HCT116 (cell line): ENCODE data around the gene RAB30. TPM values are rescaled to one million over a fixed set of nuclear protein-coding genes. Genes with fewer than 3 reads are reported as not detected.

Experiments
- ATAC-seq: fragments of 200-7000 bp; cut with Tn5 transposase; 2 replicates; pipeline ENCODE4 v1.9.1; 2020; ENCODE audit warnings: mild to moderate bottlenecking, moderate library complexity
- BruUV-seq: library from RNA; stranded (reverse); fragments of 400-500 nt; replicated peaks from 2 replicates; lab custom pipeline; 2021; lab: Mats Ljungman, UMichigan
- CTCF ChIA-PET: fragments of 300-600 bp; sonication (Branson Sonifier 250); formaldehyde crosslinking; loops from one replicate; lab custom pipeline; 2021; ENCODE audit warnings: antibody characterized with exemption; lab: Charles Lee
- POLR2A ChIA-PET: fragments of 300-600, 350-600 bp; sonication (Branson Sonifier 250); formaldehyde crosslinking; loops from one replicate; lab custom pipeline; 2021; ENCODE audit warnings: antibody characterized with exemption; lab: Charles Lee
- RAD21 ChIA-PET, 2 experiments: fragments of 300-600 bp; sonication (Branson Sonifier 250); formaldehyde crosslinking; loops; one replicate each; lab custom pipeline; 2023; ENCODE audit warnings: low total read pairs in 2 of 2; ENCODE audit not compliant: uncharacterized antibody in 2 of 2, unreplicated experiment in 2 of 2, low non-redundant PET in 1 of 2; lab: Charles Lee
- DNase-seq: peaks from one replicate; pipeline ENCODE4 v3.0.0-alpha.2; 2010; ENCODE audit warnings: low read depth, low spot score
- H2AFZ ChIP-seq: fragments of 200-600 bp; shearing (Covaris generic), sonication (generic); 2 replicates; pipeline ENCODE4 v1.6.1; 2017; ENCODE audit warnings: low read depth, mixed run types, mixed read lengths, antibody characterized with exemption, low read length; ENCODE audit not compliant: poor library complexity, severe bottlenecking
- H3K27ac ChIP-seq: 2 replicates; pipeline ENCODE4 v1.5.1; 2012; ENCODE audit warnings: low read depth, low read length
- H3K27me3 ChIP-seq: fragments of 200-600 bp; sonication (generic); 2 replicates; pipeline ENCODE4 v1.6.1; 2016; ENCODE audit warnings: mixed run types, low read length, mixed read lengths; ENCODE audit not compliant: insufficient read depth
- H3K36me3 ChIP-seq, 2 experiments: fragments of 200-500 bp in 1 of 2; fragments of 200-600 bp in 1 of 2; sonication (Bioruptor generic) in 1 of 2; sonication (generic) in 1 of 2; 2 replicates each; pipeline versions ENCODE4 v1.5.1 to v1.6.1; 2014 to 2016; ENCODE audit warnings: low read length in 2 of 2, inconsistent platforms in 1 of 2, mixed read lengths in 1 of 2, mixed run types in 1 of 2; ENCODE audit not compliant: insufficient read depth in 2 of 2, control insufficient read depth in 1 of 2
- H3K4me1 ChIP-seq, 2 experiments: fragments of 200-600 bp in 1 of 2; sonication (generic) in 1 of 2; 2 replicates each; pipeline versions ENCODE4 v1.5.1 to v1.6.1; 2012 to 2017; ENCODE audit warnings: low read length in 2 of 2, inconsistent platforms in 1 of 2, mild to moderate bottlenecking in 1 of 2, mixed read lengths in 1 of 2, mixed run types in 1 of 2, moderate library complexity in 1 of 2; ENCODE audit not compliant: insufficient read depth in 2 of 2, control insufficient read depth in 1 of 2
- H3K4me2 ChIP-seq: fragments of 200-600 bp; sonication (generic); 2 replicates; pipeline ENCODE4 v1.6.1; 2017; ENCODE audit warnings: mixed run types, low read length, mixed read lengths
- H3K4me3 ChIP-seq, 2 experiments: fragments of 200-600 bp in 1 of 2; sonication (generic) in 1 of 2; replicated peaks in 1 of 2; 2 replicates each; pipeline ENCODE4 v1.5.1; 2011 to 2016; ENCODE audit warnings: low read length in 2 of 2, control low read depth in 1 of 2, low read depth in 1 of 2, mild to moderate bottlenecking in 1 of 2, mixed read lengths in 1 of 2, mixed run types in 1 of 2
- H3K79me2 ChIP-seq: fragments of 200-600 bp; sonication (generic); 2 replicates; pipeline ENCODE4 v1.6.1; 2017; ENCODE audit warnings: mild to moderate bottlenecking, mixed run types, low read length, moderate library complexity, mixed read lengths; ENCODE audit not compliant: insufficient read depth
- H3K9ac ChIP-seq: fragments of 200-600 bp; sonication (generic); 2 replicates; pipeline ENCODE4 v1.6.1; 2016; ENCODE audit warnings: low read length, mixed read lengths
- H3K9me2 ChIP-seq: fragments of 200-600 bp; sonication (generic), shearing (Covaris generic); 2 replicates; pipeline ENCODE4 v1.6.1; 2017; ENCODE audit warnings: mixed run types, mild to moderate bottlenecking, moderate library complexity; ENCODE audit not compliant: insufficient read depth
- H3K9me3 ChIP-seq, 2 experiments: fragments of 200-500 bp in 1 of 2; fragments of 200-600 bp in 1 of 2; sonication (Bioruptor generic) in 1 of 2; sonication (generic) in 1 of 2; 2 replicates each; pipeline ENCODE4 v1.6.1; 2014 to 2017; ENCODE audit warnings: low read length in 2 of 2, mixed read lengths in 2 of 2, inconsistent platforms in 1 of 2, low read depth in 1 of 2, mild to moderate bottlenecking in 1 of 2, mixed run types in 1 of 2, moderate library complexity in 1 of 2; ENCODE audit not compliant: control insufficient read depth in 1 of 2, insufficient read depth in 1 of 2
- H4K20me1 ChIP-seq: fragments of 200-600 bp; sonication (generic), shearing (Covaris generic); 2 replicates; pipeline ENCODE4 v1.6.1; 2017; ENCODE audit warnings: mixed run types, mild to moderate bottlenecking, moderate library complexity; ENCODE audit not compliant: insufficient read depth
- CBX3 ChIP-seq: IDR thresholded peaks from 2 replicates; pipeline ENCODE4 v1.6.1; 2012; ENCODE audit warnings: low read depth
- CEBPB ChIP-seq: IDR thresholded peaks from 2 replicates; pipeline ENCODE4 v1.6.1; 2012; ENCODE audit warnings: low read depth
- EGR1 ChIP-seq: IDR thresholded peaks from 2 replicates; pipeline ENCODE4 v1.6.1; 2012; ENCODE audit warnings: low read depth
- ELF1 ChIP-seq: IDR thresholded peaks from 2 replicates; pipeline ENCODE4 v1.6.1; 2012; ENCODE audit warnings: low read depth, borderline replicate concordance
- EZH2 ChIP-seq: fragments of 200-600 bp; sonication (generic); IDR thresholded peaks from 2 replicates; pipeline ENCODE4 v1.6.1; 2017; ENCODE audit warnings: antibody characterized with exemption, mixed run types
- JUND ChIP-seq: IDR thresholded peaks from 2 replicates; pipeline ENCODE4 v1.6.1; 2012
- POLR2AphosphoS5 ChIP-seq: IDR thresholded peaks from 2 replicates; pipeline ENCODE4 v1.6.1; 2011; ENCODE audit warnings: mild to moderate bottlenecking, low read depth, low read length, moderate library complexity
- RAD21 ChIP-seq: IDR thresholded peaks from 2 replicates; pipeline ENCODE4 v1.6.1; 2012; ENCODE audit warnings: low read depth, mild to moderate bottlenecking
- SIN3A ChIP-seq: IDR thresholded peaks from 2 replicates; pipeline ENCODE4 v1.6.1; 2012; ENCODE audit warnings: low read depth
- SP1 ChIP-seq: IDR thresholded peaks from 2 replicates; pipeline ENCODE4 v1.6.1; 2012; ENCODE audit warnings: low read depth
- SRF ChIP-seq: IDR thresholded peaks from 2 replicates; pipeline ENCODE4 v1.6.1; 2012; ENCODE audit warnings: low read depth
- TCF7L2 ChIP-seq: IDR thresholded peaks from 2 replicates; pipeline ENCODE4 v1.7.0; 2011; ENCODE audit warnings: borderline replicate concordance, inconsistent platforms; ENCODE audit not compliant: insufficient read depth, insufficient read length; ENCODE audit errors: extremely low read depth
- YY1 ChIP-seq: IDR thresholded peaks from 2 replicates; pipeline ENCODE4 v1.6.1; 2011; ENCODE audit warnings: low read length, low read depth, moderate library complexity, mild to moderate bottlenecking; ENCODE audit not compliant: insufficient replicate concordance; ENCODE audit errors: extremely low read depth
- intact Hi-C: fragments of 100-400 bp; cut with micrococcal nuclease; formaldehyde crosslinking; loops from 2 replicates; pipeline ENCODE4 v1.10.0; 2022
- total RNA-seq: library from RNA; stranded (reverse); gene quantifications from one replicate; pipeline ENCODE4 v1.2.1, GENCODE V29; 2021; ENCODE audit not compliant: unreplicated experiment
- TF ChIP-seq, protein P1 (sequence below): IDR thresholded peaks from 2 replicates; pipeline ENCODE4 v1.6.1; 2012
- TF ChIP-seq, protein P2 (sequence below), 3 experiments: fragments of 200-600 bp in 1 of 3; sonication (generic) in 1 of 3; IDR thresholded peaks in 2 of 3; conservative IDR thresholded peaks in 1 of 3; 2 replicates each; pipeline ENCODE4 v1.5.1; 2012 to 2017; ENCODE audit warnings: low read depth in 2 of 3, low read length in 2 of 3, antibody characterized with exemption in 1 of 3, borderline replicate concordance in 1 of 3, control low read depth in 1 of 3, mild to moderate bottlenecking in 1 of 3, mixed read lengths in 1 of 3, mixed run types in 1 of 3, moderate library complexity in 1 of 3; ENCODE audit not compliant: insufficient read depth in 1 of 3
- TF ChIP-seq, protein P3 (sequence below): IDR thresholded peaks from 2 replicates; pipeline ENCODE4 v1.6.1; 2012; ENCODE audit warnings: low read depth

The RAB30 gene
- total RNA-seq, 1 experiment from 2014 or later: 5.7 TPM

DNA sequence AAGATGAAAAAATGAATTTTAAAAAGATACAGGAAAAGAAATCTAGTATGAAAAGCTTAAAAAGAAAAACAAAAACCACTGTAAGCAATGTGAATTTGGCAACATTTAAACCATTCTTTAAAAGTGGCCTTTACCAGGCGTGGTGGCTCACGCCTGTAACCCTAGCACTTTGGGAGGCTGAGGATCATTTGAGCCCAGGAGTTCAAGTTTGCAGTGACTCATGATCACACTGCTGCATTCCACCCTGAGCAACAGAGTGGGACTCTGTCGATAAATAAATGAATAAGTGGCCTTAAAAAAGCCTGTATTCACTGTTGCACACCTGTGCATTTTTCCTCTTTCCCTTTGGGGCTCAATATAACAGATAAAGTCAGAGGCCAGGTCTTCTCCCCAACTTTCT, 69.2 kb downstream of the RAB30 start:
- H3K79me2 ChIP-seq: no peaks in the 10 kb centered on the region
- H3K27me3 ChIP-seq: no peaks in the 10 kb centered on the region
- H3K27ac ChIP-seq: no peak overlapping the region
- TF ChIP-seq EGR1 (no peak), ELF1 (no peak), TCF7L2 (no peak), SIN3A (no peak), SRF (no peak), YY1 (no peak), EZH2 (no peak)
- TF ChIP-seq, protein P1, sequence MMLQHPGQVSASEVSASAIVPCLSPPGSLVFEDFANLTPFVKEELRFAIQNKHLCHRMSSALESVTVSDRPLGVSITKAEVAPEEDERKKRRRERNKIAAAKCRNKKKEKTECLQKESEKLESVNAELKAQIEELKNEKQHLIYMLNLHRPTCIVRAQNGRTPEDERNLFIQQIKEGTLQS: no peak
- BruUV-seq: no TSS peak
- ChIA-PET POLR2A (no interaction called here), RAD21 (no interaction called here), CTCF (no interaction called here)
- no peaks in the 10 kb centered on the region for H3K9me2 ChIP-seq
- DNase-seq (no peak), ATAC-seq (no peak)
- H3K9me3 ChIP-seq: no peaks in the 10 kb centered on the region
- 0 out of 4 replicates have a peak, but pooled peaks cover 0 to 5% of the 10 kb centered on the region in 2 experiments for H3K4me1 ChIP-seq
- H3K9ac ChIP-seq: no peak overlapping the region
- no peak overlapping the region for H3K4me3 ChIP-seq
- no peak overlapping the region for H2AFZ ChIP-seq
- no peak overlapping the region for H3K4me2 ChIP-seq
- no peaks in the 10 kb centered on the region for H3K36me3 ChIP-seq
- no peaks in the 10 kb centered on the region for H4K20me1 ChIP-seq
- intact Hi-C loops: no loop called here

DNA sequence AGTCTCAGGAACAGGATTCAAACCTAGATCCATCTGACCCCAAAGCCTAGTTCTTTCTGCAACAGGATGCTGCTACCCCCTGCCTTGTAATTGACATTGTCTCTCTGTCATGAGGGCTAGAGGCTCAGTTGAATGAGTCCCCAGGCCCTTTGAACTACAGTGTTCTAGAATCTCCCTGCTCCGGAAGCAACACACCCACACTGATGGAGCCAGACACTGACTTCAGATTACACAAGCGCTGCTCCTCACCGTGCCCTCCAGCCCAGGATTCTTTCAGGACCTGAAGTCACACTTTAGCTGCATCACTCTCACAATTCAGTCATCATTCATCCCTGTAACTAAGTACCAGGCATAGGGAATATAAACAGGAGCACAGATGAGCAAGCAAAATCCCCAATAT, 69.6 kb downstream of the RAB30 start:
- 0 out of 4 replicates have a peak, but pooled peaks cover 0 to 5% of the 10 kb centered on the region in 2 experiments for H3K4me1 ChIP-seq
- H3K36me3 ChIP-seq: no peaks in the 10 kb centered on the region
- no peaks in the 10 kb centered on the region for H3K9me3 ChIP-seq
- ChIA-PET CTCF (no interaction called here), RAD21 (no interaction called here), POLR2A (no interaction called here)
- intact Hi-C loops: no loop called here
- DNase-seq: no peak
- no peak overlapping the region for H3K4me3 ChIP-seq
- no peaks in the 10 kb centered on the region for H3K9me2 ChIP-seq
- no peak overlapping the region for H2AFZ ChIP-seq
- H4K20me1 ChIP-seq: no peaks in the 10 kb centered on the region
- no TSS peak for BruUV-seq
- no peak overlapping the region for H3K9ac ChIP-seq
- H3K27me3 ChIP-seq: no peaks in the 10 kb centered on the region
- no peak overlapping the region for H3K4me2 ChIP-seq
- H3K27ac ChIP-seq: no peak overlapping the region
- no peaks in the 10 kb centered on the region for H3K79me2 ChIP-seq
- no peak for ATAC-seq
- TF ChIP-seq SIN3A (no peak), SRF (no peak), EZH2 (no peak), CBX3 (no peak), CEBPB (no peak), EGR1 (no peak), ELF1 (no peak), RAD21 (no peak), JUND (no peak), SP1 (no peak), POLR2AphosphoS5 (no peak)
- TF ChIP-seq, protein P2, sequence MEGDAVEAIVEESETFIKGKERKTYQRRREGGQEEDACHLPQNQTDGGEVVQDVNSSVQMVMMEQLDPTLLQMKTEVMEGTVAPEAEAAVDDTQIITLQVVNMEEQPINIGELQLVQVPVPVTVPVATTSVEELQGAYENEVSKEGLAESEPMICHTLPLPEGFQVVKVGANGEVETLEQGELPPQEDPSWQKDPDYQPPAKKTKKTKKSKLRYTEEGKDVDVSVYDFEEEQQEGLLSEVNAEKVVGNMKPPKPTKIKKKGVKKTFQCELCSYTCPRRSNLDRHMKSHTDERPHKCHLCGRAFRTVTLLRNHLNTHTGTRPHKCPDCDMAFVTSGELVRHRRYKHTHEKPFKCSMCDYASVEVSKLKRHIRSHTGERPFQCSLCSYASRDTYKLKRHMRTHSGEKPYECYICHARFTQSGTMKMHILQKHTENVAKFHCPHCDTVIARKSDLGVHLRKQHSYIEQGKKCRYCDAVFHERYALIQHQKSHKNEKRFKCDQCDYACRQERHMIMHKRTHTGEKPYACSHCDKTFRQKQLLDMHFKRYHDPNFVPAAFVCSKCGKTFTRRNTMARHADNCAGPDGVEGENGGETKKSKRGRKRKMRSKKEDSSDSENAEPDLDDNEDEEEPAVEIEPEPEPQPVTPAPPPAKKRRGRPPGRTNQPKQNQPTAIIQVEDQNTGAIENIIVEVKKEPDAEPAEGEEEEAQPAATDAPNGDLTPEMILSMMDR (IDR thresholded peaks at IDR 0.05 in 2 of 3, conservative IDR thresholded peaks at IDR 0.05 in 1 of 3; ENCODE audit: borderline replicate concordance in 1 of 3, insufficient read depth in 1 of 3, low read depth in 2 of 3, low read length in 2 of 3): no peak
- TF ChIP-seq, protein P3, sequence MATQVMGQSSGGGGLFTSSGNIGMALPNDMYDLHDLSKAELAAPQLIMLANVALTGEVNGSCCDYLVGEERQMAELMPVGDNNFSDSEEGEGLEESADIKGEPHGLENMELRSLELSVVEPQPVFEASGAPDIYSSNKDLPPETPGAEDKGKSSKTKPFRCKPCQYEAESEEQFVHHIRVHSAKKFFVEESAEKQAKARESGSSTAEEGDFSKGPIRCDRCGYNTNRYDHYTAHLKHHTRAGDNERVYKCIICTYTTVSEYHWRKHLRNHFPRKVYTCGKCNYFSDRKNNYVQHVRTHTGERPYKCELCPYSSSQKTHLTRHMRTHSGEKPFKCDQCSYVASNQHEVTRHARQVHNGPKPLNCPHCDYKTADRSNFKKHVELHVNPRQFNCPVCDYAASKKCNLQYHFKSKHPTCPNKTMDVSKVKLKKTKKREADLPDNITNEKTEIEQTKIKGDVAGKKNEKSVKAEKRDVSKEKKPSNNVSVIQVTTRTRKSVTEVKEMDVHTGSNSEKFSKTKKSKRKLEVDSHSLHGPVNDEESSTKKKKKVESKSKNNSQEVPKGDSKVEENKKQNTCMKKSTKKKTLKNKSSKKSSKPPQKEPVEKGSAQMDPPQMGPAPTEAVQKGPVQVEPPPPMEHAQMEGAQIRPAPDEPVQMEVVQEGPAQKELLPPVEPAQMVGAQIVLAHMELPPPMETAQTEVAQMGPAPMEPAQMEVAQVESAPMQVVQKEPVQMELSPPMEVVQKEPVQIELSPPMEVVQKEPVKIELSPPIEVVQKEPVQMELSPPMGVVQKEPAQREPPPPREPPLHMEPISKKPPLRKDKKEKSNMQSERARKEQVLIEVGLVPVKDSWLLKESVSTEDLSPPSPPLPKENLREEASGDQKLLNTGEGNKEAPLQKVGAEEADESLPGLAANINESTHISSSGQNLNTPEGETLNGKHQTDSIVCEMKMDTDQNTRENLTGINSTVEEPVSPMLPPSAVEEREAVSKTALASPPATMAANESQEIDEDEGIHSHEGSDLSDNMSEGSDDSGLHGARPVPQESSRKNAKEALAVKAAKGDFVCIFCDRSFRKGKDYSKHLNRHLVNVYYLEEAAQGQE: no peak
